ENCODE results near the gene PRR7. TPM values are rescaled to one million over a fixed set of nuclear protein-coding genes. Genes with fewer than 3 reads are reported as not detected.

Gene PRR7
- total RNA-seq, 4 donors from 2014 or later: 5.1 to 11.2 (median 7.5) TPM

DNA sequence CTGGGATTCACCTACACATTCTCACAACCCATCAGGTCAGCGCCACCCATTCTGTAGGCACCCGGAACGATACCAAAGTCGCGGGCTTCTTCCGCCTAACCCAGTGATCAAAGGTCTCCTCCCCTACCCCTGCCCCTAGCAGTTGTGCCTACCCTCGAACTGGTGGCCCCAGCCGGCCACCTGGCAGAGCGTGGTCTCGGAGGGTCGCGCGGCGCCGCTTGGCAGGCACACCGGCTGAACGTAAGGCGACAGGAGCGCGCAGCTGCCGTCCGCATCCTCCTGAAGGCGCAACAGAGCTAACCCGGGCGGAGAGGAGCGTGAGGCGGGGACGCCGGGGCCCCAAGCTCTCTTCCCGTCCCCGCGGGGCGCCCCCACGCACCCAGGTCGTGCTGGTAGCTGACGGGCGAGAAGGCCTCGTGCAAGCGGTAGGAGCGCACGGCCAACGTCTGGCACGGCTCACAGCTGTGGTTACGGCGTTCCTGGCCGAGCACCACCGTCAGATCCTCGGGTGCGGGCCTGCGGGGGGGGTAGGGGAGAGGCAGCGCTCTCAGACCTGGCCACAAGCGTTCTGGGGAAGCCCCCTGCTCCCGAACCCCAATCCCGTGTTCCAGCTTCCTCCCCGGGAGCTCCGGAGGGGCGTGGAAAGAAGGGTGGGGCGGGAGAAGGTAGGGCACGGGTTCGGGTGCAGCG, 43.4 kb upstream of the PRR7 start:
- DNase-seq (ENCODE audit: low spot score in 2 of 2): no peak
- H3K4me1 ChIP-seq: peaks cover 0 to 44% (median 25%) of the 10 kb centered on the region in 4 donors
- 1% methylated on average over 36 to 54 of the region's 61 CpGs for WGBS, 2 donors
- peak overlapping the region; percentile 31 to 65 (median 54) for H3K4me3 ChIP-seq
- H3K36me3 ChIP-seq: no peaks in the 10 kb centered on the region
- H3K27me3 ChIP-seq: peaks cover 3 to 76% of the 10 kb centered on the region in 2 donors
- TF ChIP-seq POLR2A (IDR thresholded peaks at IDR 0.05): no peak
- TF ChIP-seq EP300 (IDR thresholded peaks at IDR 0.05): no peak
- TF ChIP-seq, protein P1, sequence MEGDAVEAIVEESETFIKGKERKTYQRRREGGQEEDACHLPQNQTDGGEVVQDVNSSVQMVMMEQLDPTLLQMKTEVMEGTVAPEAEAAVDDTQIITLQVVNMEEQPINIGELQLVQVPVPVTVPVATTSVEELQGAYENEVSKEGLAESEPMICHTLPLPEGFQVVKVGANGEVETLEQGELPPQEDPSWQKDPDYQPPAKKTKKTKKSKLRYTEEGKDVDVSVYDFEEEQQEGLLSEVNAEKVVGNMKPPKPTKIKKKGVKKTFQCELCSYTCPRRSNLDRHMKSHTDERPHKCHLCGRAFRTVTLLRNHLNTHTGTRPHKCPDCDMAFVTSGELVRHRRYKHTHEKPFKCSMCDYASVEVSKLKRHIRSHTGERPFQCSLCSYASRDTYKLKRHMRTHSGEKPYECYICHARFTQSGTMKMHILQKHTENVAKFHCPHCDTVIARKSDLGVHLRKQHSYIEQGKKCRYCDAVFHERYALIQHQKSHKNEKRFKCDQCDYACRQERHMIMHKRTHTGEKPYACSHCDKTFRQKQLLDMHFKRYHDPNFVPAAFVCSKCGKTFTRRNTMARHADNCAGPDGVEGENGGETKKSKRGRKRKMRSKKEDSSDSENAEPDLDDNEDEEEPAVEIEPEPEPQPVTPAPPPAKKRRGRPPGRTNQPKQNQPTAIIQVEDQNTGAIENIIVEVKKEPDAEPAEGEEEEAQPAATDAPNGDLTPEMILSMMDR (IDR thresholded peaks at IDR 0.05): no peak
- no peaks in the 10 kb centered on the region for H3K9me3 ChIP-seq
- peak overlapping the region in 1 of 4 donors; percentile 51 for H3K27ac ChIP-seq

DNA sequence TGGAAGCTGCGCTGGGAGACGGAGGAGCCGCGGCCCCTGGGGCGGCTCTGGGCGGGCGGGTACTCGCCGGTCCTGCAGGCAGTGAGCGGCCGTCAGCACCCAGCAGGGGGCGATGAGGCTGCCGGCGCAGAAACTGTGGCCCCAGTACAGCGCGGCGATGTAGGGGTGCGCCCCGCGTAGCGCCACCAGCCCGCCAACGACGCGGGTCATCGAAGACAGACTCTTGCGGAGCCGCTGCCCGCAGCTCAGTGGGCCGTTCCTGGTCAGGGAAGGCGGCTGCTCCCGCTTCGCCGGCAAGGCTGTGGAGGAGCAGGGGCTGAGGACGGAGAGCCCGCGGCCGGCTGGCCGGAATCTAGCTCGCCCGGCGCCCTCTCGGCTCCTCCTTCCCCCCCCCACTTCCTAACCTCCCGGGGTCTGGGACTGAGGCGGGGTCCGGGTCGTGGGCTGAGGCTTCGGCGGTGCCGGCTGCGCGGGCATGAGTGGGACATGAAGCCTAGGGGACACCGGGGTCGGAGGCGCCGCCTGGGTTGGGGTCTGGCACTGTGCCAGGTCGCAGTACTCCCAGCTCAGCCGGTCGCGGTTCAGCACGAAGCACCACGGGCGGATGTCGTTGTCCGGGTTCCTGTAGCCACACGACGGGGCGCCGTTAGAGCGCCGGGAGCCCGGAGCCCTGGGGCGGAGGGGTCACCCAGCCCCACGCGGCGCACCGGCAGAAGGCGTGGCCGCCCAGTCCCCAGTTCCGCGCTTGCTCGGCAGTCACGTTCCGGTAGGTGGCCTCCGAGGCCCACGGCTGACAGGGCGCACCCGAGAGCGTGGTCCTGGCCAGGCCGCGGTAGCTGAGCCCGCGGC, 42.6 kb upstream of the PRR7 start:
- peak overlapping the region in 2 of 4 donors; percentile 28 to 51 for H3K27ac ChIP-seq
- H3K4me1 ChIP-seq: peaks cover 0 to 44% (median 25%) of the 10 kb centered on the region in 4 donors
- 1% methylated on average over 44 of the region's 93 CpGs; no CpG with 5 or more reads in 1 of the 2 donors for whole genome bisulfite sequencing, 2 donors
- no peak for TF ChIP-seq POLR2A (IDR thresholded peaks at IDR 0.05)
- TF ChIP-seq, protein P1 (IDR thresholded peaks at IDR 0.05): peak; percentile 76 to 93 (median 78)
- peak in 1 of 2 donors; percentile 39 for TF ChIP-seq EP300 (IDR thresholded peaks at IDR 0.05)
- H3K36me3 ChIP-seq: no peaks in the 10 kb centered on the region
- H3K27me3 ChIP-seq: peaks cover 3 to 69% of the 10 kb centered on the region in 2 donors
- DNase-seq (ENCODE audit: low spot score in 2 of 2): peak; percentile 61 to 66
- no peaks in the 10 kb centered on the region for H3K9me3 ChIP-seq
- peak overlapping the region; percentile 31 to 65 (median 54) for H3K4me3 ChIP-seq

DNA sequence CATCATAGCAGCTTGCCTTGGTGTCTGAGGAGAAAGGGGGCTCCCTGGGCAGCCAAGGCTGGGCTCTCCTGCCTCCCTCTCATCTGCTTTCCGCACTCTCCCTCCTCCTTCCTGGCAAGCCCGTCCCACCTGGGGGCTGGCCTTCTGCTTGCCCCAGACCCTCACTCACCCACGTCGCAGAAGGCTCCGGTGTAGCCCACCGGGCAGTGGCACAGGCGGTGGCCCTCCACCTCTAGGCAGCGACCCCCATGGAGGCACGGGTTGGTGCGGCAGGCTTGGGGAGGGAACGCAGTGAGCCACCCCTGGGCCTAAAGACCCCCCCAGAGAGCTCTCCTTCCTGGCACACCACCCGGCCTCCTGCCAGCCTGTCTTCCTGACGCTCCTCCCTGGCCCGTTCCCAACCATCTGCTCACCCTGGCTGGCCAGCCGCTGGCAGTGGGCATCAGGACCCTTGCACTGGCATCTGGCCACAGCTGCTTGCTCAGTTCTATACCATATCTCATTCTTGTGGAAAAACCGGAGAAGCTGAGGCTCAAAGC, 41.9 kb upstream of the PRR7 start:
- Histone ChIP-seq H3K27me3 (peaks cover 3 to 62% of the 10 kb centered on the region in 2 donors), H3K4me3 (peak overlapping the region; percentile 31 to 65 (median 54))
- 27 to 36% methylated on average over 11 to 14 of the region's 16 CpGs for WGBS, 2 donors

DNA sequence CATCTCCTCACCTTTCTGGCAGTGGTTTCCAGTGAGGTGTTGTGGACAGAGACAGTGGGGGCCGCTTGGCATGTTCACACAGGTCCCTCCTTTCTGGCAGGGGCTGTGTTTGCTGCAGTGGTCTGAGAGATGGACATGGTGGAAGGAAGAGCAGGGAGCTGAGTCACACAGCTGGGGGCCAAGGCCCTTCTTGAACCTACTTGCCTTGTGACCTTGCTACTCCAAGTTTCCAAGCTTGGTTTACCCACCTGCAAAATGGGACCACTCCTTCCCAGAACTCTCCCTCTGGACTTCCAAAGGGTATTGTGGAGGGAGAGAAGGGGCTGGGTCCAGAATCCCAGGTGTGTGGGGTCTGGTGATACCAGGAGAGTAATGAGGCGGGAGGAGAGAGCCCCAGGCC, 41.3 kb upstream of the PRR7 start:
- Histone ChIP-seq H3K27me3 (peaks cover 3 to 56% of the 10 kb centered on the region in 2 donors), H3K4me3 (no peak overlapping the region), H3K4me1 (peaks cover 0 to 36% (median 22%) of the 10 kb centered on the region in 4 donors), H3K27ac (no peak overlapping the region), H3K36me3 (no peaks in the 10 kb centered on the region), H3K9me3 (no peaks in the 10 kb centered on the region)
- 89 to 92% methylated on average over 2 of the region's 2 CpGs for WGBS, 2 donors
- DNase-seq (ENCODE audit: low spot score in 2 of 2): no peak
- TF ChIP-seq EP300 (IDR thresholded peaks at IDR 0.05) (no peak), POLR2A (IDR thresholded peaks at IDR 0.05) (no peak)
- TF ChIP-seq, protein P1 (IDR thresholded peaks at IDR 0.05): no peak

More for the DNA sequence above, 41.9 kb upstream of the PRR7 start:
- peaks cover 0 to 42% (median 25%) of the 10 kb centered on the region in 4 donors for H3K4me1 ChIP-seq
- DNase-seq (ENCODE audit: low spot score in 2 of 2): no peak
- no peak for TF ChIP-seq POLR2A (IDR thresholded peaks at IDR 0.05)
- TF ChIP-seq, protein P1 (IDR thresholded peaks at IDR 0.05): no peak
- TF ChIP-seq EP300 (IDR thresholded peaks at IDR 0.05): no peak
- H3K27ac ChIP-seq: peak overlapping the region in 1 of 4 donors; percentile 28
- H3K9me3 ChIP-seq: no peaks in the 10 kb centered on the region
- no peaks in the 10 kb centered on the region for H3K36me3 ChIP-seq
